GM19099 (cell line): Measurements from ENCODE around the gene HSPA4L.

ENCODE experiments used
- POLR2A ChIP-seq: IDR thresholded peaks from 3 replicates; pipeline ENCODE4 v1.6.1; 2011; ENCODE audit warnings: low read depth; ENCODE audit not compliant: insufficient read length; ENCODE audit errors: extremely low read depth

The HSPA4L gene

GRCh38 chr4:127780598-127780997 is 1.5 kb upstream of the HSPA4L start:
- no peak for TF ChIP-seq POLR2A

- TF ChIP-seq POLR2A = no peak
These were observed 660 bp upstream of the HSPA4L start for GRCh38 chr4:127781300-127782024.

- no peak for TF ChIP-seq POLR2A
These were observed 172 bp upstream of the HSPA4L start for GRCh38 chr4:127782025-127782274.

- TF ChIP-seq POLR2A = no peak
These were observed 1.1 kb downstream of the HSPA4L start for GRCh38 chr4:127783026-127783769.

GRCh38 chr4:127783955-127784770 is 2.0 kb downstream of the HSPA4L start:
- no peak for TF ChIP-seq POLR2A

GRCh38 chr4:127788517-127788916 is 6.4 kb downstream of the HSPA4L start:
- TF ChIP-seq POLR2A = no peak

- no peak for TF ChIP-seq POLR2A
These were observed 9.3 kb downstream of the HSPA4L start for GRCh38 chr4:127791391-127791790.

- no peak for TF ChIP-seq POLR2A
These were observed 11.4 kb downstream of the HSPA4L start for GRCh38 chr4:127793528-127793927.

- no peak for TF ChIP-seq POLR2A
These were observed 17.6 kb downstream of the HSPA4L start for GRCh38 chr4:127799711-127800110.

GRCh38 chr4:127809173-127809800 is 27.2 kb downstream of the HSPA4L start:
- TF ChIP-seq POLR2A = no peak

- TF ChIP-seq POLR2A = no peak
These were observed 28.4 kb downstream of the HSPA4L start for GRCh38 chr4:127810551-127810950.

- no peak for TF ChIP-seq POLR2A
These were observed 40.3 kb downstream of the HSPA4L start for GRCh38 chr4:127822430-127822829.

- no peak for TF ChIP-seq POLR2A
These were observed 46.0 kb downstream of the HSPA4L start for GRCh38 chr4:127828121-127828520.

- no peak for TF ChIP-seq POLR2A
These were observed 46.9 kb downstream of the HSPA4L start for GRCh38 chr4:127829014-127829413.

GRCh38 chr4:127832585-127832984 is 50.5 kb downstream of the HSPA4L start:
- TF ChIP-seq POLR2A = no peak
